HFFc6 (cell line): ENCODE data around the gene CD164L2. TPM values are rescaled to one million over a fixed set of nuclear protein-coding genes. Genes with fewer than 3 reads are reported as not detected.

Experiments used
- DNase-seq: peaks from one replicate; pipeline ENCODE4 v3.0.0-alpha.2; 2018
- H3K27ac Mint-ChIP-seq: 2 replicates; pipeline ENCODE4 v1.8.0; 2020; ENCODE audit warnings: mild to moderate bottlenecking, mixed read lengths
- H3K27me3 Mint-ChIP-seq: 2 replicates; pipeline ENCODE4 v1.8.0; 2021; ENCODE audit warnings: mild to moderate bottlenecking, moderate library complexity, mixed read lengths; ENCODE audit not compliant: insufficient read depth
- H3K36me3 Mint-ChIP-seq: 2 replicates; pipeline ENCODE4 v1.8.0; 2021; ENCODE audit warnings: low read depth, mixed read lengths
- H3K4me1 Mint-ChIP-seq: 2 replicates; pipeline ENCODE4 v1.8.0; 2020; ENCODE audit warnings: low read depth, mixed read lengths
- H3K4me3 Mint-ChIP-seq: 2 replicates; pipeline ENCODE4 v1.8.0; 2020; ENCODE audit warnings: mild to moderate bottlenecking, moderate library complexity, mixed read lengths
- H3K9me3 Mint-ChIP-seq: 2 replicates; pipeline ENCODE4 v1.8.0; 2020; ENCODE audit warnings: mild to moderate bottlenecking, mixed read lengths
- total RNA-seq, 6 experiments: library from RNA; stranded (reverse); fragmentation: NEBNext Ultra II Directional; extraction: Animal tissue kit (Norgen Biotek cat#: 25700); gene quantifications; 2 replicates in 1 of 6; 3 replicates in 5 of 6; pipeline ENCODE4 v1.2.3, GENCODE V29; 2021
- TF ChIP-seq, protein P1 (sequence below): fragments of 200-600 bp; sonication (generic); IDR thresholded peaks from 2 replicates; pipeline ENCODE4 v1.5.0; 2021; ENCODE audit warnings: antibody characterized with exemption, mild to moderate bottlenecking

Gene CD164L2
- total RNA-seq, 6 experiments from 2014 or later = not detected

DNA sequence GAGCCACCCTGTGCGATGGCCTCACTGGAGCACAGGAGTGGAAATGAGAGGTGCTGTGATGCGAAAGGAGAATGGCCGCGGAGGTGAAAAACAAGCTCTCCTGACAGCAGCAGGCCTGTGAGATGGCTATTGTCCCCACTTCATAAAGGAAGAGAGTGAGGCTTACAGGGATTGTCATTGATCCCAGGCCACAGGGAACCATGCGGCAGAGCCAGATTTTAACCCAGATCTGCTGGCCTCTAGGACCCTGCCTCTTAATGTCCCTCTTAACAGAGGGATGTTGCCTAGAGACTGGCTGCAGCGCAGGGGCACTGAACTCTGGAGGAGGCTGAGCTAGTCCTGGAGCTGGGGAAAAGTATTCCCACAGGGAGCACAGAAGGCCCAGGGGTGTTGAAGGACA, 44.4 kb downstream of the CD164L2 start:
- TF ChIP-seq, protein P1, sequence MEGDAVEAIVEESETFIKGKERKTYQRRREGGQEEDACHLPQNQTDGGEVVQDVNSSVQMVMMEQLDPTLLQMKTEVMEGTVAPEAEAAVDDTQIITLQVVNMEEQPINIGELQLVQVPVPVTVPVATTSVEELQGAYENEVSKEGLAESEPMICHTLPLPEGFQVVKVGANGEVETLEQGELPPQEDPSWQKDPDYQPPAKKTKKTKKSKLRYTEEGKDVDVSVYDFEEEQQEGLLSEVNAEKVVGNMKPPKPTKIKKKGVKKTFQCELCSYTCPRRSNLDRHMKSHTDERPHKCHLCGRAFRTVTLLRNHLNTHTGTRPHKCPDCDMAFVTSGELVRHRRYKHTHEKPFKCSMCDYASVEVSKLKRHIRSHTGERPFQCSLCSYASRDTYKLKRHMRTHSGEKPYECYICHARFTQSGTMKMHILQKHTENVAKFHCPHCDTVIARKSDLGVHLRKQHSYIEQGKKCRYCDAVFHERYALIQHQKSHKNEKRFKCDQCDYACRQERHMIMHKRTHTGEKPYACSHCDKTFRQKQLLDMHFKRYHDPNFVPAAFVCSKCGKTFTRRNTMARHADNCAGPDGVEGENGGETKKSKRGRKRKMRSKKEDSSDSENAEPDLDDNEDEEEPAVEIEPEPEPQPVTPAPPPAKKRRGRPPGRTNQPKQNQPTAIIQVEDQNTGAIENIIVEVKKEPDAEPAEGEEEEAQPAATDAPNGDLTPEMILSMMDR = no peak
- H3K36me3 Mint-ChIP-seq = peaks cover 7% of the 10 kb centered on the region; the same call in 1 of the 2 replicates
- no peaks in the 10 kb centered on the region for H3K9me3 Mint-ChIP-seq
- H3K4me1 Mint-ChIP-seq = peaks cover 28% of the 10 kb centered on the region
- DNase-seq = no peak
- H3K27me3 Mint-ChIP-seq = peaks cover 1% of the 10 kb centered on the region; the same call in 1 of the 2 replicates
- no peak overlapping the region for H3K27ac Mint-ChIP-seq
- no peak overlapping the region for H3K4me3 Mint-ChIP-seq

DNA sequence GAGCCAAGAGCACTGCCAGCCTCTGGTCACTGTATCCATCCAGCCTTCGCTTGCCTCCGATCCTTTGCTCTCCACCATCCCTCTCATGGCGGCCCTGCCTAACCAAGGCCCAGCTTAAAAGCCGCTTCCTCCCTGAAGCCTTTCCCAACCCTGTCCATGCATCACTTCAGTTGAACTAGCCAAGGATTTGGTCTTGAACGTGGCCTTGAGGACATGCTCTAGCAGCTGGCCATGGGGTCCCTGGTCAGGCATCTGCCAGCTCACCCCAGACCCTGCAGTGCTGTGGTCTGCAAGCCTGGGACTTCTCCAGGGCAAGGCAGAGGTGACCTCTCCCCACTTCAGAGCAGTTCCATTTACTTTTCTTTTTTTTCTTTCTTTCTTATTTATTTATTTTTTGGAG, 46.4 kb downstream of the CD164L2 start:
- Mint-ChIP-seq H3K4me1 (peaks cover 17% of the 10 kb centered on the region), H3K9me3 (no peaks in the 10 kb centered on the region), H3K4me3 (no peak overlapping the region), H3K27me3 (peaks cover 1% of the 10 kb centered on the region; the same call in 1 of the 2 replicates), H3K36me3 (peaks cover 7% of the 10 kb centered on the region; the same call in 1 of the 2 replicates), H3K27ac (no peak overlapping the region)
- DNase-seq = no peak
- TF ChIP-seq, protein P1 = no peak

DNA sequence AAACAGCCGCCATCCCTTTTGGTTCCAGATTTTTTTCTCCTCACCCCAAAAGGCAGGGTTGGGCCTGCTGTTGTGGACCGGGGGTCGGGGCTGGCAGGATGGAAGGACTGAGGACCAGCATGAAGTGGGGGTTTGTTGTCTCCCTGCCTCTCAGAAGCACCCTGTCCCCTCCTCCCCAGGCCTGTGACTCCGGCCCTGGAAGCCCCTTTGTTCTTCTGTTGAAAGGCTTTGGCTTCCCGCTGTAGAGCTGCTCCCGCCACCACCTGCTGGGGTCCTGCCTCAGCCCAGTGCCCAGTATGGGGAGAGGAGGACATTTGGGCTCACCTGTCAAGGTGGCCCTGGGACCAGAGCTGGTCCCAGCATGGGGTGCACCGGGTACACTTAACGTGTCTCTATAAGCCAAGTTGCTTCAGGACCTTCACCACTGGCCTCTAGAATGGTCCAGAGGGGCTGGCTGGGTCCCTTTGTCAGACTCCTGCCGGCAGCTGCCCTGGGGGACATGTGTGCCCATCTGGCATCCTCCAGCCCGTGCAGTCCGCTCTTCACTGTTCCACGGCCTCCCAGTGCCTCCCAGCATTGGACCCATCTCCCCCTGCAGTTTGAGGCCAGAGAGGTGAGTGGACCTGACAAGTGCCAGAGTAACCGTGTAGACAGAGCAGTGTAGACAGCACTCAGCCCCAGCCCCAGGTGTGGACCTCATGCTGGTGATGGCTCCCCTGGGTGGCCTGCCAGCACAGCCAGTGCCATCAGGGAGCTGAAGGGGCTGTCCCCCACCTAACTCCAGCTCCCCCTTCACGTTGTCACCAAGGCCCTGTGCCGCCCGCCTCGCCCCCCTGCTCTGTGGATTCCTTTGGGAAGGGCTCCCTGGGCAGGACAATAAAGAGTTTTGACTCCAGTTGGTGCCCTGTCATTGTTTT, 47.4 kb downstream of the CD164L2 start:
- DNase-seq = no peak
- no peak overlapping the region for H3K27ac Mint-ChIP-seq
- no peak overlapping the region for H3K4me3 Mint-ChIP-seq
- TF ChIP-seq, protein P1 = no peak
- peaks cover 7% of the 10 kb centered on the region for H3K4me1 Mint-ChIP-seq
- H3K9me3 Mint-ChIP-seq = no peaks in the 10 kb centered on the region
- no peaks in the 10 kb centered on the region; the same call in 1 of the 2 replicates for H3K27me3 Mint-ChIP-seq
- peaks cover 7% of the 10 kb centered on the region; the same call in 1 of the 2 replicates for H3K36me3 Mint-ChIP-seq

DNA sequence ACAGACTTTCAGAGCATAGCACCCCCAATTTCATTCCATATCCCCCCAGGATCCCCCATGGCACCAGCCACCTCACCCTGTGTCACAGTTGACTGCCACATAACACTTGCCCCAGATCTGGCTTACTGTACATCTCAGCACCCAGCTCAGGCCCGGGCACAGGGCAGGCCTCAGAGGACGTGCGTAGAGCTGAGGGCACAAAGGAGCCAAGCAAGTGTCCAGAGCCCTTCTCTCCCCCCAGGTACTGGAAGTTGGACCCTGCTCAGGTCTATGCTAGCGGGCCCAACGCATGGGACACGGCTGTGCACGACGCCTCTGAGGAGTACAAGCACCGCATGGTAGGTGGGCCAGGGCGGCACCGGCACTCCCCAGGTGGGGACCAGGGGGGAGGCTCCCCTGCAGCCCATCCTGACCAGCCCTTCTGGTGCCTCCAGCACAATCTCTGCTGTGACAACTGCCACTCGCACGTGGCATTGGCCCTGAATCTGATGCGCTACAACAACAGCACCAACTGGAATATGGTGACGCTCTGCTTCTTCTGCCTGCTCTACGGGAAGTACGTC, 49.3 kb downstream of the CD164L2 start:
- H3K27me3 Mint-ChIP-seq = no peaks in the 10 kb centered on the region; the same call in 1 of the 2 replicates

DNA sequence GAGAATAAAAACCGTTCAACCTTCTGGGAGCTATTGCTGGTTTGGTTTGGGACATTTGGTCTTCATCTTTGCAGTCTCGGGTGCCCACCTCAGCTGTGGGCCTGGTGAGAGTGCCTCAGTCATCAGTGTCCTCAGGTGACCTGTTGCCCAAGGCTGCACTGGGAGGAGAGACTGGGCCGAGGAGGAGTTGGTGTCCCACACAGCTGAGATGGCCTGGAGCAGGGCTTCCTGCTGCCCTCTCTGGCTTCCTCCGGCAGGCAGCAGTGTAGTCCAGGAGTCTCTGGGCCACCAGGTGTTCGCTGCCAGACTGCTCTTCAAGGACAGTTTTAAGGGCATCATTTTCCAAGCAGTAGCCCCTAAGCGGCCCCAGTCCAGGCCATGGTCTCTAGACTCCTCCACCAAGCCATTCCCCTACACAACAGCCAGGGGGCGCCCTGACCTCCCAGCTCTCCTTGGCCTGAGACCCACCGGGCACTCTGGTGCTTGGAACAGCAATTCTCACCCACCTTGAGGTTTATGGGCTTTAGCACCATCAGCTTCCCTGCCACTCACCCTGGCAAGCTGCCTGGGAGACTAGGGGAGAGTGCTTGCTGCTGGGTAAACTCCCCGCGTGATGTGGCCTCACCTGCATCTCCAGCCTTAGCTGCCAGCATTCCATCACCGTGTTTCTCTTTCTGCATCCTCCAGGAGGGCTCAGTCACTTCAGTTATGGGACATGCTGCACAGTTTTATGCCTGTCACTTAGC, 50.4 kb downstream of the CD164L2 start:
- Mint-ChIP-seq H3K4me3 (no peak overlapping the region), H3K36me3 (peaks cover 7% of the 10 kb centered on the region; the same call in 1 of the 2 replicates), H3K27me3 (no peaks in the 10 kb centered on the region; the same call in 1 of the 2 replicates), H3K4me1 (peaks cover 5% of the 10 kb centered on the region; the same call in 1 of the 2 replicates), H3K27ac (peak overlapping the region; percentile 38), H3K9me3 (no peaks in the 10 kb centered on the region)
- TF ChIP-seq, protein P1 = peak; percentile 92
- no peak for DNase-seq

More for the DNA sequence above, 49.3 kb downstream of the CD164L2 start:
- no peak for DNase-seq
- H3K27ac Mint-ChIP-seq = no peak overlapping the region
- no peaks in the 10 kb centered on the region for H3K4me1 Mint-ChIP-seq
- TF ChIP-seq, protein P1 = no peak
- H3K9me3 Mint-ChIP-seq = no peaks in the 10 kb centered on the region
- peaks cover 7% of the 10 kb centered on the region; the same call in 1 of the 2 replicates for H3K36me3 Mint-ChIP-seq
- H3K4me3 Mint-ChIP-seq = no peak overlapping the region
